Karpas-422 (cell line): ENCODE results near the gene TCEA2. TPM values are rescaled to one million over a fixed set of nuclear protein-coding genes. Genes with fewer than 3 reads are reported as not detected.

Experiments used
- DNase-seq: peaks from one replicate; pipeline ENCODE4 v3.0.0-alpha.2; 2015
- H2AFZ ChIP-seq: fragments of 200-600 bp; sonication (generic); 2 replicates; pipeline ENCODE4 v1.6.1; 2014; ENCODE audit warnings: antibody characterized with exemption, low read length, mixed read lengths
- H3K27ac ChIP-seq: fragments of 200-600 bp; sonication (generic); 2 replicates; pipeline ENCODE4 v1.5.1; 2014; ENCODE audit warnings: mild to moderate bottlenecking, low read length, moderate library complexity
- H3K27me3 ChIP-seq: fragments of 200-600 bp; sonication (generic); 2 replicates; pipeline ENCODE4 v1.6.1; 2014; ENCODE audit warnings: low read length, mixed read lengths
- H3K36me3 ChIP-seq: fragments of 200-600 bp; sonication (generic); 2 replicates; pipeline ENCODE4 v1.6.1; 2014; ENCODE audit warnings: low read length, mixed read lengths; ENCODE audit not compliant: insufficient read depth
- H3K4me1 ChIP-seq: fragments of 200-600 bp; sonication (generic); 2 replicates; pipeline ENCODE4 v1.6.1; 2014; ENCODE audit warnings: mild to moderate bottlenecking, low read length, mixed read lengths
- H3K4me2 ChIP-seq: fragments of 200-600 bp; sonication (generic); 2 replicates; pipeline ENCODE4 v1.6.1; 2014; ENCODE audit warnings: low read length, low read depth, mild to moderate bottlenecking; ENCODE audit not compliant: poor library complexity, severe bottlenecking
- H3K4me3 ChIP-seq: fragments of 200-600 bp; sonication (generic); 2 replicates; pipeline ENCODE4 v1.5.1; 2014; ENCODE audit warnings: mild to moderate bottlenecking, antibody characterized with exemption, low read length, mixed read lengths
- H3K79me2 ChIP-seq: fragments of 200-600 bp; sonication (generic); 2 replicates; pipeline ENCODE4 v1.6.1; 2014; ENCODE audit warnings: mild to moderate bottlenecking, low read length, mixed read lengths
- H3K9ac ChIP-seq: fragments of 200-600 bp; sonication (generic); 2 replicates; pipeline ENCODE4 v1.6.0; 2014; ENCODE audit warnings: low read length
- H3K9me2 ChIP-seq: fragments of 200-600 bp; sonication (generic), shearing (Covaris generic); replicated peaks from 2 replicates; pipeline ENCODE4 v1.6.0; 2014; ENCODE audit warnings: mild to moderate bottlenecking, low read length, moderate library complexity; ENCODE audit not compliant: insufficient read depth
- H3K9me3 ChIP-seq: fragments of 300-700, 200-600 bp; sonication (generic); 2 replicates; pipeline ENCODE4 v1.6.1; 2014; ENCODE audit warnings: low read length, mixed read lengths
- H4K20me1 ChIP-seq: fragments of 200-600 bp; sonication (generic); 2 replicates; pipeline ENCODE4 v1.6.1; 2014; ENCODE audit warnings: mild to moderate bottlenecking, antibody characterized with exemption, low read length, low read depth; ENCODE audit not compliant: insufficient read depth
- total RNA-seq: library from RNA; depleted of rRNA; stranded (reverse); fragments of >200 nt; shearing (Covaris generic); gene quantifications from 2 replicates; pipeline ENCODE4 v1.2.3, GENCODE V29; 2014; ENCODE audit warnings: low replicate concordance

Gene TCEA2
- total RNA-seq, 1 experiment from 2014 or later = 124 TPM

DNA sequence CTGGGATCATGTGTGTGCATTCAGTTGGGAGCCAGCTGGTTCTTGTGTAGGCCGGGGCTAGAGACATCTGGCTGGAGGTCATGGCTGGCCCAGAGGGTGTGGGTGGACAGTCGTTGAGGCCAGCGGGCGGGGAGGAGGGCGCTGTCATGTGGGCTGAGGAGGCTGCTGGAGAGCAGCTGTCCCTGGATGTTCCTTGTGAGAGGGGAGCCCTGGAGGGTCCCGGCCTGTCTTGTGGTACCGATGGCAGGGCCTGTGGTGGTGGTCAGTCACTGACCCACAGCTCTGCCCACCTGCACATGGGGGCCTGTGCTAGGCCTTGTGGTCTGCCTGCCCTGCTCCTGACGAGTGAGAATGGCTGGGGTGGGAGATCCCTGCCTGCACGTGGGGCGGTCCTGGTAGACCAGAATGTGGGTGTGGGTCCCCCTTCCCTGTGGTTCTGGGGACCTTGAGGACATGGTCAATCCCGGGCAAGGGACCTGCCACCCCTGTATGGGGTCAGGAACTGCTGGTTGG lies 29.0 kb upstream of the TCEA2 start:
- no peaks in the 10 kb centered on the region for H3K36me3 ChIP-seq
- no peaks in the 10 kb centered on the region for H3K9me3 ChIP-seq
- H4K20me1 ChIP-seq = 0 out of 2 replicates have a peak, but pooled peaks cover 3% of the 10 kb centered on the region
- no peak overlapping the region for H3K4me2 ChIP-seq
- H3K4me1 ChIP-seq = peaks cover 42% of the 10 kb centered on the region
- DNase-seq = no peak
- no peak overlapping the region for H3K4me3 ChIP-seq
- H3K9ac ChIP-seq = no peak overlapping the region
- H3K27ac ChIP-seq = no peak overlapping the region
- H3K9me2 ChIP-seq = no peaks in the 10 kb centered on the region
- no peaks in the 10 kb centered on the region for H3K27me3 ChIP-seq
- no peak overlapping the region for H2AFZ ChIP-seq
- H3K79me2 ChIP-seq = no peaks in the 10 kb centered on the region

DNA sequence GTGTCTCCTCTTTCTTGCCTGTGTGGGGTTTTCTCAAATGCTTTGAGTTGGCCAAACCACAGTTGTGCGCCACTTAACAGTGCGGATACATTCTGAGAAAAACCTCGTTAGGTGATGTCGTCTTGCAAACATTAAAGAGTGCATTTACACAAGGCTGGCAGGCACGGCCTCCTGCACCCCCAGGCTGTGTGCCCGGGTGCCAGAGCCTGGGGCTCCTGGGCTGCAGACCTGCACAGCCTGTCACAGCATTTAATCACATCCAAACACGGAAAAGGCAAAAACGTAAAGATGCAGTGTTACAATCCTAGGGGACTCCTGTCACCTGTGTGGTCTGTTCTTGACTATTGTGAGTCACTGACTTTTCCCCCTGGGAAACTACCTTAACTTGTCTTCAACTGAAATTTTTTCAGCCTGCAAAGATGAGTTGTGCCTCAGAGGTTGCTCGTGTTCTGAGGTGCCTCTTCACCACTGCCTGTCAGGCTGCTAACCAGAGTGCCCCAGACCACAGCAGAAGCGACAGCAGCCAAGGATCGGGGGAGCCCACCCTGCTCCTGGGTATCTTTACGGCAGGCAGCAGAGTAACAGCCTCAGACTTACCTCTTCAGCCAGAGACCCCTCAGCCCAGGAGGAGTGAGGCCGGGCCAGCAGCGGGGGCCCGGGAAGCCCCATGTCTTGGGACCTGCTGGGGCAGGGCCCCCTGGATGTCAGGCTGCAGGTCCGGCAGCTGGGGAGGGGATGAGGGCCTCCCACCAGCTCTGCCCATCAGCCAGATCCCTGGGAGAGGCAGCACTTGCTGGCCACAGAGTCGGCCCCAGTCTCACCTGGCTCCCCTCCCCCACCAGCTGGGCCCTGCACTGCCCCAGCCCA lies 27.7 kb upstream of the TCEA2 start:
- 0 out of 2 replicates have a peak, but pooled peaks cover 3% of the 10 kb centered on the region for H4K20me1 ChIP-seq
- no peaks in the 10 kb centered on the region for H3K27me3 ChIP-seq
- H3K4me2 ChIP-seq = no peak overlapping the region
- H2AFZ ChIP-seq = no peak overlapping the region
- H3K9ac ChIP-seq = no peak overlapping the region
- no peaks in the 10 kb centered on the region for H3K9me3 ChIP-seq
- no peaks in the 10 kb centered on the region for H3K36me3 ChIP-seq
- no peak overlapping the region for H3K4me3 ChIP-seq
- H3K27ac ChIP-seq = no peak overlapping the region
- peaks cover 50% of the 10 kb centered on the region for H3K4me1 ChIP-seq
- no peaks in the 10 kb centered on the region for H3K79me2 ChIP-seq
- no peaks in the 10 kb centered on the region for H3K9me2 ChIP-seq
- DNase-seq = no peak

DNA sequence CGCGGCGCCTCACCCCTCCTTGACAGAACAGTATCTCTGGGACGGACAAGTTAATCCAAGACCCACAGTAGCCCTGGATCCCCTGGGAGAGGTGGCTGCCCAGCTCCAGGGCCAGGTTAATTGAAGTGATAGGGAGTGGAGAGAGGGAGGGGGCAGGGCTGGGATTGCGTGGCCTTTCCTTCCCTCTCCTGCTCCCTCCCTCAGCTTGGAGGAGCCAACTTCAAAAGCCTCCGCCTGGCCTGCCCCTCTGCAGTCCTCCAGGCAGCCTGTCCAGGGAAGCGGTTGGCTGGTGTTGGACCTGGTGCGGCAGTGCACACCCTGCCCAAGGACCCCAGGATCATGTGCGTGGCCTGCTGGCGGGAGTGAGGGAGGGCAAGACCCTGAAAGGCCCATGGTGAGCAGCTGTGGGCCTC lies 27.1 kb upstream of the TCEA2 start, which contains the start of gene C20orf204:
Gene C20orf204 (plus strand): TSS at position 250 of the 413 bp plus-strand sequence. CDS start 142 bp downstream, at position 392.
- no peaks in the 10 kb centered on the region for H3K27me3 ChIP-seq
- H3K4me1 ChIP-seq = peaks cover 50% of the 10 kb centered on the region
- no peak within 1 kb of the TSS for H2AFZ ChIP-seq
- no peaks in the 10 kb centered on the region for H3K9me2 ChIP-seq
- H3K9me3 ChIP-seq = no peaks in the 10 kb centered on the region
- no peak for DNase-seq
- H3K9ac ChIP-seq = no peak within 1 kb of the TSS
- H3K4me3 ChIP-seq = no peak within 1 kb of the TSS
- H3K4me2 ChIP-seq = no peak within 1 kb of the TSS
- no peak within 1 kb of the TSS for H3K27ac ChIP-seq
- no peaks in the 10 kb centered on the region for H3K79me2 ChIP-seq
- H3K36me3 ChIP-seq = no peaks in the 10 kb centered on the region
- H4K20me1 ChIP-seq = 0 out of 2 replicates have a peak, but pooled peaks cover 3% of the 10 kb centered on the region

DNA sequence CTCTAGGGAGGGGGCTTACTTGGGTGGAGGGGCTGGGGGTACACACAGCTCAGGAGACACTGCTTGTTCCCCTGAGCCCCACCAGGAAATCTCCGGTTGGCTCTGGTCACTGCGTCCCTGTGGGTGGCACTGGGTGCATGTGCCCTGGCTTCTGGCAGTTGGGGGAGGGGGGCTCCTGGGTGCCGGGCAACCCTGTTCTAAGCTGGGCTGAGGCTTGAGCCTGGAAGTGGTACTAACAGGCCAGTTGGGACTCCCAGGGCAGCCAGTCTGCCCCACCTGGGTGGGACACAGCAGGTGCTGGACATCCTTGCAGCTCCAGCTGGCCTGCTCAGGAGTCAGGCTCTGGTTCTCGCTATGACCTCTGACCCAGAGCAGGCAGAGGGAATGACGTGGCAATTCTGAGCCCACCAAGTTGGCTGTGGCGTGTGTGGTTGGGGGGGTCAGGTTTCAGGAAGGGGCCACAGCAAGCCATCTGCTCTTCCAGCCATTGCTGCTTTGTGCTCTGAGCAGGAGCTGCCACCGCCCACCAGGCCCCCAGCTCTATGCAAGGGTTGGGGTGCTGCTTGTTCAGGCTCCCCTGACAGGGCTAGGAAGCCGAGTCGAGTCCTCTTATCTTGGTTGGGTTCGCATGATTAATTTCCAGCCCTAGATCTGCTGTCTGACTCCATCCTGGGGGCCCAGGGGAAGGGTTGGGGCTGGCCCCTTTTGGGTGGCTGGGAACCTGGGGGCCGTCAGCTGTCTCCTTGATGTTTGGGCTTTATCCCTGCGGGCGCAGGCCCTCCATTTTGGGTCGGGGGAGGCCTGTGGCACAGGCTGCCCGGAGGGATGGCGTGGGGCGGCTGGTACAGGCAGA lies 26.4 kb upstream of the TCEA2 start:
- H3K27ac ChIP-seq = no peak overlapping the region
- no peaks in the 10 kb centered on the region for H3K9me3 ChIP-seq
- H3K4me3 ChIP-seq = no peak overlapping the region
- H3K4me2 ChIP-seq = no peak overlapping the region
- H2AFZ ChIP-seq = no peak overlapping the region
- no peaks in the 10 kb centered on the region for H3K9me2 ChIP-seq
- DNase-seq = no peak
- H3K9ac ChIP-seq = no peak overlapping the region
- H4K20me1 ChIP-seq = 0 out of 2 replicates have a peak, but pooled peaks cover 3% of the 10 kb centered on the region
- no peaks in the 10 kb centered on the region for H3K79me2 ChIP-seq
- H3K27me3 ChIP-seq = no peaks in the 10 kb centered on the region
- no peaks in the 10 kb centered on the region for H3K36me3 ChIP-seq
- H3K4me1 ChIP-seq = peaks cover 50% of the 10 kb centered on the region

DNA sequence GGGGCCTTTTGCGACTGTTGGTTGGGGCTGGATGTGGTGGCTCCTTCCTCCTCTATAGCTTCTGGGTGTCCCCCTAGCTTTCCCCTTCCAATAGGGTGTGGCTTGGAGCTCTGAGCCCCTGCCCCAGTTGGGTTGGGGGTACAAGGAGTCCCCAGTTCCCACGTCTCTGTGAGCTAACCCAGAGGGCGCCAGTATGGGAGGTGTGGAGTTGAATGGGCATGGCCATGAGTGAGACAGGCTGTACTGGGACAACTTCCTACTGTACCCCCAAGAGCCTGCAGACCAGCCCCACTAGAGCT lies 25.9 kb upstream of the TCEA2 start:
- Histone ChIP-seq H3K9me3 (no peaks in the 10 kb centered on the region), H4K20me1 (0 out of 2 replicates have a peak, but pooled peaks cover 3% of the 10 kb centered on the region), H3K4me2 (peak overlapping the region; percentile 99), H3K9ac (no peak overlapping the region), H2AFZ (no peak overlapping the region), H3K9me2 (no peaks in the 10 kb centered on the region), H3K79me2 (no peaks in the 10 kb centered on the region), H3K27ac (no peak overlapping the region), H3K27me3 (no peaks in the 10 kb centered on the region), H3K4me3 (no peak overlapping the region), H3K4me1 (peaks cover 50% of the 10 kb centered on the region), H3K36me3 (no peaks in the 10 kb centered on the region)
- no peak for DNase-seq

DNA sequence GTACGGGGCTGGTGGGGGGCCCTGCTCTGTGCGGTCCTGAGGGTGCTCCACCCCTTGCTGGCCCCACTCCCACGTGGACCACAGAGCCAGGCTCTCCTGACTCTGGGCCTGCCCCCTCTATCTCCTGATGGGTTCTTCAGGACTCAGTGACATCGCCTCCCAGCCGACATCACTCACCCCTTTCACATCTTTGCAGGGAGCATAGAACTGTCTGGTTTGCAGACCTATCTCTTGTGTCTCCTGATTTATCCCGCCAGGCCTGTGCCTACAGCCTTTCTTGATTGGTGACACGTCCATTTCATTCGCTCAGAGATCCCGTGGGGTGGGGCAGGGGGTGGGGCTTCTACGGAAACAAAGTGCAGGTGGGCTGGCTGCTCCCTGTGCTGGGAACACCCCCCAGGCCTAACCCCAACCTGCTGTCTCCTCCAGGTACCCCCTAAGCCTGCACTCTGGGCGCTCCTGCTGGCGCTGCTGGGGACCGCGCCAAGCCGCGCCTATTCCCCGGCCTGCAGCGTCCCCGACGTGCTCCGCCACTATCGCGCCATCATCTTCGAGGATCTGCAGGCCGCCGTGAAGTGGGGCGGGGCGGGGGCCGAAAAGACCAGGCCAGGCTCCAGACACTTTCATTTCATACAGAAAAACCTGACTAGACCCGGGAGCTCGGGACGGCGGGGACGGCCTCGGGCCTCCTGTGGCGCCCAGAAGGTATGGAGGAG lies 25.3 kb upstream of the TCEA2 start:
- peak overlapping the region; percentile 73; the same call in 1 of the 2 replicates for H3K4me3 ChIP-seq
- H3K9me3 ChIP-seq = no peaks in the 10 kb centered on the region
- no peak overlapping the region for H2AFZ ChIP-seq
- peaks cover 50% of the 10 kb centered on the region for H3K4me1 ChIP-seq
- peak overlapping the region; percentile 79; the same call in 1 of the 2 replicates for H3K9ac ChIP-seq
- H3K9me2 ChIP-seq = no peaks in the 10 kb centered on the region
- 0 out of 2 replicates have a peak, but pooled peaks cover 3% of the 10 kb centered on the region for H4K20me1 ChIP-seq
- no peak overlapping the region for H3K27ac ChIP-seq
- no peaks in the 10 kb centered on the region for H3K36me3 ChIP-seq
- H3K27me3 ChIP-seq = no peaks in the 10 kb centered on the region
- no peaks in the 10 kb centered on the region for H3K79me2 ChIP-seq
- DNase-seq = peak; percentile 67
- peak overlapping the region; percentile 99 for H3K4me2 ChIP-seq

DNA sequence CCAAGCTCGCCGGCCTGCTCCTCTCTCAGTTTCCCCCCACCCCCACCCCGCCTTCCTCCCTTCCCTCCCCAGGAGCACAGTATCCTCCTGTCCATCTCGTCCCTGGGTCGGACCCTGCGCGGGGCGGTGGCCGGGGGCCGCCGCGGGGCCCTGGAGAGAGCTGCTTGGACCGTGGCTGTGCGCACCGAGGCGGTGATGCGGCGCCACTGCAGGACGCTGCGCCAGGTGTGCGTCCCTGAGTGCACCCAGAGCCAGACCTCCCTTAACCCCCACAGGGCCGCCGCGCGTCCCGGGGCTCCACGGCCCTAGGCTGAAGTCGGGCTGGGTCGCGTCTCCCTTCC lies 24.8 kb upstream of the TCEA2 start:
- Histone ChIP-seq H3K79me2 (no peaks in the 10 kb centered on the region), H3K9ac (peak overlapping the region; percentile 79), H3K36me3 (no peaks in the 10 kb centered on the region), H3K4me1 (peaks cover 50% of the 10 kb centered on the region), H3K27ac (0 out of 2 replicates have a peak overlapping the region, but pooled peaks have one; percentile 70), H3K9me3 (no peaks in the 10 kb centered on the region), H3K4me3 (peak overlapping the region; percentile 73), H4K20me1 (0 out of 2 replicates have a peak, but pooled peaks cover 3% of the 10 kb centered on the region), H3K9me2 (no peaks in the 10 kb centered on the region), H3K27me3 (no peaks in the 10 kb centered on the region), H3K4me2 (peak overlapping the region; percentile 99), H2AFZ (peak overlapping the region; percentile 98; the same call in 1 of the 2 replicates)
- DNase-seq = no peak
